GM19438 (cell line): ENCODE measurements around the gene PTGR3.

Experiments
- ATAC-seq: cut with Tn5 transposase; IDR thresholded peaks from one replicate; pipeline ENCODE4 v1.9.1; 2021; ENCODE audit warnings: low read depth; ENCODE audit not compliant: unreplicated experiment

The PTGR3 gene, protein sequence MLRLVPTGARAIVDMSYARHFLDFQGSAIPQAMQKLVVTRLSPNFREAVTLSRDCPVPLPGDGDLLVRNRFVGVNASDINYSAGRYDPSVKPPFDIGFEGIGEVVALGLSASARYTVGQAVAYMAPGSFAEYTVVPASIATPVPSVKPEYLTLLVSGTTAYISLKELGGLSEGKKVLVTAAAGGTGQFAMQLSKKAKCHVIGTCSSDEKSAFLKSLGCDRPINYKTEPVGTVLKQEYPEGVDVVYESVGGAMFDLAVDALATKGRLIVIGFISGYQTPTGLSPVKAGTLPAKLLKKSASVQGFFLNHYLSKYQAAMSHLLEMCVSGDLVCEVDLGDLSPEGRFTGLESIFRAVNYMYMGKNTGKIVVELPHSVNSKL

DNA sequence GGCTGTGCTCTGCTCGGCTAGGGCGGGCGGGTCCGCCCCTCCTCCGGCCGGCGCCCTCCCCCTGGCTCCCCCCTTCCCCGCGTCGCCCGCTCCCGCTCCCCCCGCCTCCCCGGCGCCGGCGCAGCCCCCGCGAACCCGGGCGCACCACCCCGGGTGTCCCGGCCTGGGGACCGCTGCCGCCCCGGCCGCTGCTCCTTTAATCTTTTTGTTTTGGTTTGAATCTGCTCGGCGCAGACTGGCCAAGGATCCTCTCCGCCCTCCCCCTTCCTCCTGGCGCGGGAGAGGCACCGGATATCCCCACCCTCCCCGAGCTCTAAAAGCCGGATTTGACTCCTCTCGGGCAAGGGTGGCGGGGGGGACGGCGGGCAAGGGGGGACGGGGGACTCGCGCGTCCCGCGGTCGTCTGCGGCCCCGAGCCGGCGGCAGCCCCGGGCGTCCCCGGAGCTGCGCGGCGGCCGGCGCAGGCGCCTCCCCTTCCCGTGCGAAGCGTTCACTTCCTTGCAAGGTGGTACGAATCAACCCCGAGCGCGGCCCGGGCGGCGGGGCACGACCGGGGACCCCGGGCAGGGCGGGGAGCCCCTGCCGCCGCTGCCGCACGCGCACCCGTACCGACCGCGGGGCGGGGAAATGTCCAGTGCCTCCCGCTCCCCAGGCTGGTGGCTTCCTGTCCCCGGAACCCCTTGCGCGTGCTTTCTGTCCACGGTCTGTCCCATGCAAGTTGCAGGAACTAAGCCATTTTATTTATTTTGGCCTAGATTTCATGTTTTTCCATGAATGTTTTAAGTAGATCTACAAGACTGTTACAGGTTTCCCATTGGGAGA lies at the start of gene PTGR3:
Gene PTGR3, minus strand, starts transcription at position 11 of the 822 bp plus-strand sequence. CDS start 81 bp downstream, outside the sequence.
- ATAC-seq, result peak; percentile 50

DNA sequence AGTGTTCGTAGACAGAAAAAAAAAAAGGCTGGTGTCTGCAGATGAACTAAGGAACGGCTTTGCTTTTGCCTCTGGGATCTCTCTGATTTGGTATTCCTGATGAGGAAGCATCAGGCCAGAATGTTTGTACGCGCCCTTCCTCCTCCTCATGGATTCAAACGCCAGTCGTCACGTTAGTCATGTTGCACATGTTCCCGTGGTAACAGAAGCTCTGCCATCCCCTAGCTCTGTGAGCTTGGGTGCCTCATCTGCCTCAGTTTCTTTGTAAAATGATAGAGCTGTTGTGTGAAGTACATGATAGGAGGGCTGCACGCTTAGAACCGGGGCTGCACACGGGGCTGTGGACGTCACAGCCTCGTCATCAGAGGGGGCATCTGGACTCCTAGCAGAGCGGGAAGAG lies 48.7 kb upstream of the PTGR3 start:
- no peak for ATAC-seq

DNA sequence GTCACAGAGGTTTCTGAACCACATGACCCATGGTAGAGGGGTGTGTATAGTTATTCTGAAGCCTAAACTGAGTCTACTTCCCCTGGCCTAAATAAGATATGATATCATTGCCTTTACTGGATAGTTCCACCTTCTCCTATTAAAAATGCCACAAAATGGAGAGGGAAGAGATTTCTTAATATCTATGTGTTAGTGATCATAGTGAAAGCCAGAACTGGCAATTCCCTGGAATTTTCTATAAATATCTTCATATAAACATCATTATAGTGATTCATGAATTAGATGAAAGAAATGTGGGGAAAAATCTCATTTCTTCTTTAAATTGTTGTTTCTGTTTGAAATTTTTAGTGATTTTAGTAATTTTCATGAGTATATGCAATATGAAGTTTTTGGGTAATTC lies 47.4 kb upstream of the PTGR3 start:
- no peak for ATAC-seq

DNA sequence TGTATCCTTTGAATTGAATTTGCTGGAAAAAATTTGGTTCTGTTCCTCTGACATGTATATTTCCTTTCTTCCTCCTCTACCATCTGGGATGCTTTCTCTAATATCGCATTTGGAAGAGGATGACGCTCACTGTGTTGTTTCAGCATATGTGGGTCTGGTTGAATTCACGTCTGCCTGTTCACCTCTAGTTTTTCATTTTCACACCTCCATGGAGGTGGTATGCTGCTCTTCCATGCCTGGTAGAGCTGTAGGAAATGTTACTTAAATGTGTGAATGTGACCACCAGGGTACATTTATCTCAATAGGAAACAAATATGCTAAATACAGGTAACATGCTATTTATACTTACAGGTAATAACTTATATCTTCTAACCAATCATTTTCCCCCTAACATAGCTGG lies 46.2 kb upstream of the PTGR3 start:
- no peak for ATAC-seq

DNA sequence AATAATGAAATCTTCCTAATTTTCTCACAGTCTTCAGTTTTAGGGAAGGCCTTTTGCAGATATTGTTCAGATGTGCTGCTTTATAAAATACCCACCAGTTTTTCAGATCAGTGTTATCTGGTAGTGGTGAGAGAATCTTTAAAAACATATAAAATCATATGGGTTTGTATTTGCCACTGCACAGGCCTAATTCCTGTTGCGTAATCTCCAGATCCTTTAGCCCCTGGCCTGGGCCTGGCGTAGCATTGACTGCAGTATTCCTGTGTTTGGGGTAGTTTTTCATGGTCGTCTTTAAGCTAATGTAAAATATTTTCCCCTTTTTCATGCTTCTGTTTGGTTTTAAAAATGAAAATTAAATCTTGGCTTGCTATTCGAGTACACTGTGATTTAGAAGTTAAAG lies 44.8 kb upstream of the PTGR3 start:
- no peak for ATAC-seq

DNA sequence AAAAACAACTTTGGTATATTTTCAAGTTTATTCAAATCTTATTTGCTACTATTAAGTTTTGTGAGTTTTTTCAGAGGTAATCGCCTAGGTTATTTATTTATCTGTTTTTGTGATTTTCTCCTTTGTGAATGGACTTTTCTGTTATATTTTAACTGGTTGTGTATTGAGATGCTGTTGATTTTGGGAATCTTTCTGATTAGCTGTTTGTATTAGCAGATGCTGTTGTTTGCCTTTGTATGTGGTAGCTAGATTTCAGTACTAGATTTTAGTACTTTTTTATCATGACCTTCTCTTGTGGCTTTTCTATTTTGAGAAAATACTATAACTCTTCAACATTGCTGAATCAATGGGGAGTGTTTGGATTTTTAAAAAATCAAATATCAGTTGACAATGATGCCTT lies 44.1 kb upstream of the PTGR3 start:
- ATAC-seq, result no peak

DNA sequence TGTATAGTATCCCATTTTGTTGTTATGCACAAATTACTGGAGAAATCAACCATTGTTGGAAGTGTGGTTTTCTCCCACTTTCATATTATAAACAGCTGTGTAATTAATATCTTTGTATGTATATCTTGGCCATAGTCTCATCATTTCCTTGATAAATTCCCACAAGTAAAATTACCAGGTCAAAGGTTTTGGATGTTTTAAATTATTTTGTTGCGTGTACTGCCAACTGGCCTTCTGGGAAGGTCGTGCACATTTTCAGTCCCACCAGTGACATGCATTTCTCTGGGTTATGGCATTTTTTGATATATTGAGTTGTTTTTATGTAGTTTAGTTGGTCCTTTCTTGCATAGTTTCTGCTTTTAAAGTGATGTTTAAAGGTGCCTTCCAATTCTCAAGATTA lies 43.2 kb upstream of the PTGR3 start:
- no peak for ATAC-seq

DNA sequence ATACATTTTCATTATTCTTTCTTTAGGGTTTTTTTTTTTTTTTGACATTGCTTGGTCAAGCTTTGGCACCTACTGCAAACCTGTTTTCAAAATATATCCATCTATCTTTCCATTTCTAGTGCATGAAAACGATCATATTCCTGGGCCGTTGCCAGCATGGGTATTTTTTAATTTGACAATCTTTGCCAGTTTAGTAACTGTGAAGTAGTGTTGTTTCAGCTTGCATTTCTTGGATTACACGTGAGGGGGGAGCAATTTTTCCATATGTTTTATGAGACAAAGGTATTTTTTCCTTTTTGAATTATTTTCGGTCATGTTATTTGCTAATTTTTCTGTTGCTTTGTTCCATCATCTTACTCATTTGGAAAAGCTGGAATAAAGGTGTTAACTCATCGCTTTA lies 42.5 kb upstream of the PTGR3 start:
- no peak for ATAC-seq

DNA sequence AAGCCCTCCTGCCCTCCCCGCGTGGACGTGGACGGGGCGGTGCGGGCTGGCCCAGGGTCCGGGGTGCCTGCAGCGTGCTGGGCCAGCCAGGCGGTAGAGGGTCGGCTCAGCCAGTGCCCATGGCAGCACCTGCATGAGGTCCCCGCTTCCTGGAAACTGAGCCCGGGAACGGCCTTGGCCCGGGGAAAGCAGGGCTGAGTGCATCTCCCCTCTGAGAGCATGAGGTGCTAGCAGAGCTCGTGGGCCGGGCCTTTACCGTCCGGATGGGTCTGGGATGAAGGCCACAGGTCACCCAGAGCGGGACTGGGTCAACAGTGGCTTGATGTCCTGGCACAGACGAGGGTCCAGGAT lies 41.5 kb upstream of the PTGR3 start:
- ATAC-seq, result no peak

DNA sequence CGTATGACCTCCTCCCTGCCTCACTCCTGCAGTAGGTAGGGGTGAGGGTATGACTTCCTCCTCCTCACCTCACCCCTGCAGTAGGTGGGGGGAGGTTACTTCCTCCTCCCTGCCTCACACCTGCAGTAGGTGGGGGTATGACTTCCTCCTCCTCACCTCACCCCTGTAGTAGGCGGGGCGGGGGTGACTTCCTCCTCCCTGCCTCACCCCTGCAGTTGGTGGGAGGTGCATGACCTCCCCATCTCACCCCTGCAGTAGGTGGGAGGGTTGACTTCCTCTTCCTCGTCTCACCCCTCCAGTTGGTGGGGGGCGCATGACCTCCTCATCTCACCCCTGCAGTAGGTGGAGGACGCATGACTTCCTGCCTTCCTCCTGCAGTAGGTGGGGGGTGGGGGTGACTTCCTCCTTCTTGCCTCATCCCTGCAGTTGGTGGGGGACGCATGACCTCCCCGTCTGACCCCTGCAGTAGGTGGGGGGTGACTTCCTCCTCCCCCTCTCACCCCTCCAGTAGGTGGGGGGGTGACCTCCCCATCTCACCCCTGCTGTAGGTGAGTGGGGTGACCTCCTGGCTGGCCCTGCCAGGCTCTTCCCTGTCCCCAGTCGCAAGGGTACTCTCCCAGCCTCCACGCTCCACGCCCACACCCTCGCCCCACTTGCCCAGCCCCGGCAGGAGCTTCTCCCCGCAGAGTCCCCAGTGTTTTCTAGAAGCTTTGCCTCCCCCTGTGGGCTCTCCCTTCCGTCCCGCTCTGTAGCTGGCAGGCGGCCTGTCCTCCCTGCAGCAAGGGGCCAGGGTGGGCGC lies 40.9 kb upstream of the PTGR3 start:
- no peak for ATAC-seq

DNA sequence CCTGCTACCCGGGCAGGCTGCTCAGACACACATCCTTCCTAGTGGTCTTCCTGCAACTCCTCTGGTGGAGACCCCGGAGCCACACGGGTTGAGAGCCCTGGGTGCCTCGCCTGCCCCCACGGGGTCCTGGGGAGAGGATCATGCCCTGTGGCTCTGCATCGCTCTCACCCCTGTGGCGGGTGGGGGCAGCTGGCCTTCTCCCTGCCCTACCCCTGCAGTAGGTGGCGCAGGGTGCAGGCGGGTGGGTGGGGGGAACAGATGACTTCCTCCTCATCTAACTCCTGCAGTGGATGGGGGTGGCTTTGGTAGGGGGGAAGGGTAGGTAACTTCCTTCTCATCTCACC lies 40.2 kb upstream of the PTGR3 start:
- no peak for ATAC-seq

DNA sequence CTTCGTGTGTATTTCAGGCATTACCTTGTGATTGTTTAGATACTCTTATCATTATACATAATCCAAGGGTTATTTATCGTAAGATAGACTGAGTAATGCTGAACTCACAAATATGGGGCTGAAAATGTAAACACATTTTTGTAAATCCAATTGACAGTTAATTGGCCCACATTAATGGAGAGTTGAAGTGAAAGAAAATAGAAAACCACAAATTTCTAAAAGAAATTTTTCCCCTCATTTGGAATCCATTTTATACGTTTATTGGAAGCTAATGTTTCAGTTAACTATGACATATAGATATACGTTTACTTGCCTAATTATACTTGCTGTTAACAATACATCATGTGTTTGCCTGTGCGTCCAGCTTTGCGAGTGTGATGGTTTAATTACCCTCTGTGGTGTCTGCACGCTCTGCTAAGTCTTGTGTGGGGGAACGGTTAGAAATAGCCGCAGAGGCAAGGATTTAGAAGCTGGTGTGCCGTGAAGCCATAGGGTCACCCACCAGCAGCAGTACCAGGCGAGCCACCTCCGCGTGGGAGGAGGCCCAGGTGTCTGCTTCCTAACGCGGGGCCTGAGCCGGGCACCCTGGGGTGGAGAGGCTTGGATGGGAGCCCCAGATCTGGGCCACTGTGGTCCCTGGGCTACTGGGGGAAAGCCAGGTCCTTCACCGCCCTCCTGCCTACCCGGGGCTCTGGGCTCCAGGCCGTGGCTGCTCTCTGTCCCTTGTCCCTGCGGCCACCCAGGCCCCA lies 39.7 kb upstream of the PTGR3 start:
- no peak for ATAC-seq

DNA sequence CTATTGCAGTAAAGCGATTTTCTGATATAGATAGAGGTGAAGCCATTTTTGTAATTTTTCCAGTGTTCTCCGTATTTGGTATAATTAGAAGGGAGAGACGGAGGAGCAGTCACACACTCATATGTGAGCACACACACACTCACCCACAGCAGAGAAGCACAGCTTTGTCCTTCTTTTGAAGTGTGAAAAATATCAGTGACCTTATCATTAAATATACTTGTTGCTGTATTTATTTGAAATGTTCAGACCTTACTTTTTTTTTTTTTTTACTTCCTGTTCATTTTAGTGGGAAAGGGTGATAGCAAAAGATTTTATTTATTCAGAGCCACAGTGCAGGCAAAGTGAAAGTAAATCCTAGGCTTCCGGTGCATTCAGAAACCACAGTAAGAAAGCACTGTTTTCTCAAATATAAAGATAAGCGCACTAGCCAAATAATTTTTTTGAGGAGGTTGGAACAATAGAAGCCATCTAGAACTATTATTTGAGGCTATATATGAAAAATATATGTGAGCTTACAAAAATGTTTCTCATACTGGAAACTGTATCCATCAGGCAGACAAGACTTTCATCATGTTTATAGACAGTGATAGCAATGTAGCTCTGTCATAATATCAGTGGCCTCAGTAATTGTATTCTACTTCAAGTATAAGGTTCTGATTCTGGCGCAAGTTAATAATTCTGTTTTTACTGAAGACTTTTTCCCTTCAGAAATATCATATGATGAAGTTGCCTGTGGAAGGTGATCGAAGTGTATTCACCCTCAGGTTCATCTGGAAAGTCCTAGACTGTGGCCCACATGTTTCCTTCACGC lies 38.9 kb upstream of the PTGR3 start:
- ATAC-seq, result peak; percentile 55

DNA sequence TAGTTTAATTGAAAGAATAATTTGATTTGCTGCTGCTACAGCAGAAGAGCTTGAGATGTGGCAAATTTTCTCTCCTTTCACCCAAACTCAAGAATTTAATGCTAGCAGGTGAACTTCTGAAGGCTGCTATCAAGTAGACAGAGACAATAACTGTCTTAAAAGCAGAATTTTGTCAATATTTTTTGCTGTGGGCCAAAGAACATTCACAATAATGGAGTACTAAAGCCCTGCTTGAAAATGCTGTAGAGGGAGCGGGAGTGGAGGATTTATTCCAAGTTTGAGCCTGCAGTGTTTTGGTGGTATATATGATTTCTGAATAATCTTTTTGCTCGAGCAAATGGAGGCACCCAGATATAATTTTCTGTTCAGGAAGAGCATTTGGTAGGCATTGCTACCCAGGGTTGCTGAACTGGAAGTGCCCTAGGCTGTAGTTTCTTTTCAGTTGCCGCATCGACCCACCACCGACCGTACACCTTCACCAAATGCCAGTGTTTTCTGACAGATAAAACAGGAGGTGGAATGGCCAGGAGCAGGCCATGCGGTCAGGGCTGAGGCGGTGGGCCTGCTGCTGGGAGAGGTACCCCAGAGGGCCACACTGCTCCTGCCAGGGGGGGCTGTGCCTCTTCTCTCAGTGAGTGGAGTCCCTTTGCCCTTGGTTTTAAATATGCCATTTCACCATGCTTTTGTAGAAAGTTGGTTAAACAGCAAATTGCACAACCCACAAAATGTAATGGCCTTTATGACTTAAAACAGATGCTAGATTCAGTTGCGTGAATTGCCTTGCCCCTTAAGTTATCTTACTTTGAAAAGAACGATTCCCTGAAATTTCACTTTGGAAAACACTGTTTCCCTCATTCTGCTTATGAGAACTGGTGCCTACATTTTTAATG lies 38.0 kb upstream of the PTGR3 start:
- no peak for ATAC-seq

DNA sequence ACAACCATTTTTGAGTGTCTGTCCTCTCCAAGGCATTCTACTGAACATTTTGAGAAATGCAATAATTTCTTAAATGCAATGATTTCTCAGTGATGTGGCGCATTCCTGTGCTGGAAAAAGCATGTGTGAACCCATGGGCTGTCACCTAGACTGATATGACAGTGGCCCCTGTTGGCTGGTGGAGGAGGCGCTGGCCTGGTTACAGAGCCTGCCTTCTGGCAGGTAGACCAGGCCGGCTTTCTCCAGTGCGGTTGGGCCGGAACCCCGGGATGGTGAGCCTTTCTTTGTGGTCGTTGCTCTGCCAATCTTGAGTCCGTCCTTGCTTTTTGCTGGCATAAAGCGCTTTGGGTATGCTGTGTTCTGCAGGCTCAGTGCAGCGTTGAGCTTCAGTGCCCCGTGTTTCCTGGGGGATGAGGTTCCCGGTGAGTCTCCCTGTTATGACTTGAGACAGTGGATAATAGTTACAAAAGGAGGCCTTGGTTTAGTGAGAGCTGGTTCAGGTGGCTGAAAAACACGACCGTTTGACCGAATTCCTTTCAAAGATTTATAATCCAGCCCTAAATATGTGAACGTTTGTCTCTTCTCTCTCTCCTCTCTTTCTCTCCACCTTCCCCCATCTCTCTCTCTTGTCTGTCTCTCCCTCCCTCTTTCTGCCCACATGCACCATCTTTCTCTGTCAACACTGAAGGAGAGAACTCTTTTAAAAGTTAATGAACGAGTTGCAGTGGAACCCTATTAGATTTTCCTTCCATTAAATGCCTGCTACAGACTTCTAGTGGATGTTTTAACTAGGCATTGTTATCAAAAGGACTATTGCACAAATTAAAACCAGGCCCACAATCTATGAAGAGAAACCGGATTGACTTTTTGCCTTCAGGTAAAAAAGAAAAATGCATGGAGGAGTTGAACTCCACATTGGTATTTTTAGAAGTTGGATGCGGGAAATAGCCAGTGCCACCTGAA lies 35.7 kb upstream of the PTGR3 start:
- no peak for ATAC-seq

DNA sequence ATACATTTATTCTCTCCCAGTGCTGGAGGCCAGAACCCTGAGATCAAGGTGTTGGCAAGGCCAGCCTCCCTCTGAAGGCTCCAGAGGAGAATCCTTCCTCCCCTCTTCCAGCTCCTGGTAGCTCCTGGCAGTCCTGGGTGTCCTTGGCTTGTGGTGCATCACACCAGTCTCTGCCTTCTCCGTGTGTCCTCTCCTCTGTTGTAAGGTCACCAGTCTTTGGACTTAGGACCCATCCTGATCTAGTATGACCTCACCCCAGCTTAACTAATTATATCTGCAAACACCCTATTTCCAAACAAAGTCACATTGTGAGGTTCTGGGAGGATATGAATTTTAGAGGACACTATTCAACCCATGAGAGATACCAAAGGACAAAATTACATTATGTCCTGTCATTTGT lies 32.8 kb upstream of the PTGR3 start:
- ATAC-seq, result no peak

DNA sequence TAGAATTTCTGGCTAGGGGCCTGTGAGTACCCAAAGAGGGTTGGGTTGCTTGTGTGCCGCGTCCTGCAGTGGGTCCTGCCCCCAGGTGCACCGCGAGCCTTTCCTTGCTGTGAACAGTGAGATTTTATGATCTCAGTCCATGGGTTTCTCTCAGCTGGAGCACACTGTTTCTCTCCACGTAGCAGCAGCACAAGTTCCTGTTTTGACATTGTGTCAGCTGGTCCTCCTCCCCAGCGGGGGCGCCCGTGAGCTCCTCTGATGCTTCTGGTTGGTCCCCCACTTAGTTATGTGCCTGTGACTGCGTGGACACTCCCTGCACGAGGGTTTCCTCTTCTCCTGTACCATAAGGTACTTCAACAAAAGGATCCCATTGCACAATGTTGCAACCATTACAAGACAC lies 31.5 kb upstream of the PTGR3 start:
- ATAC-seq, result no peak

DNA sequence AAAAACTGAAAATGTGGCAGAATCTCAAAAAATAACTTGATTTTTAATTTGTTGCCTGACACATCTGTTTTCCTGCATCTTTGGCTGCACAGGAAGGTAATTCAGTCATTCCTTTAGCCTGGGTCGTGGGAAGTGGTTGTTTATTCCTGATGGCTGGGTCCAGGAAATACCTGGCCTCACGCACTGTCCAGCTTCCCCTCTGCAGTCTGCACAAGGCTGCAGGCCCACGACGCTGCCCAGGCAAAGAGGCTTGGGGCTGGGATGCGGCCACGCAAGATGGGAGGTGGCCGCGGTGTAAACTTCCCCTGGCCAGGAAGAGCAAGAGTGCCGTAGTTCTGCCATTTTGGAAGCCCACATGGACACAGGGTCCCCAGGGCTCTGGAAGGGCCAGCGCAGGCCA lies 29.8 kb upstream of the PTGR3 start:
- no peak for ATAC-seq
